Tibial nerve (tissue), 4 donors: Measurements from ENCODE around the gene EPS8L1.

Source experiments
- EP300 ChIP-seq, 2 donors: sonication (generic); formaldehyde crosslinking; IDR thresholded peaks; one replicate each; pipeline ENCODE4 v1.6.1; 2017; ENCODE audit warnings: antibody characterized with exemption in 2 of 2, mild to moderate bottlenecking in 1 of 2
- POLR2A ChIP-seq, 2 donors: fragments of 450-650 bp; IDR thresholded peaks; one replicate each; pipeline ENCODE4 v1.6.1; 2017; ENCODE audit warnings: antibody characterized with exemption in 2 of 2, mild to moderate bottlenecking in 2 of 2, moderate library complexity in 2 of 2
- TF ChIP-seq, protein P1 (sequence below), 5 experiments: fragments of 200-600 bp in 3 of 5; fragments of 450-650 bp in 2 of 5; sonication (generic) in 3 of 5; IDR thresholded peaks; one replicate each; pipeline ENCODE4 v1.5.1; 2016 to 2019; ENCODE audit warnings: antibody characterized with exemption in 5 of 5, mild to moderate bottlenecking in 3 of 5, moderate library complexity in 2 of 5

DNA sequence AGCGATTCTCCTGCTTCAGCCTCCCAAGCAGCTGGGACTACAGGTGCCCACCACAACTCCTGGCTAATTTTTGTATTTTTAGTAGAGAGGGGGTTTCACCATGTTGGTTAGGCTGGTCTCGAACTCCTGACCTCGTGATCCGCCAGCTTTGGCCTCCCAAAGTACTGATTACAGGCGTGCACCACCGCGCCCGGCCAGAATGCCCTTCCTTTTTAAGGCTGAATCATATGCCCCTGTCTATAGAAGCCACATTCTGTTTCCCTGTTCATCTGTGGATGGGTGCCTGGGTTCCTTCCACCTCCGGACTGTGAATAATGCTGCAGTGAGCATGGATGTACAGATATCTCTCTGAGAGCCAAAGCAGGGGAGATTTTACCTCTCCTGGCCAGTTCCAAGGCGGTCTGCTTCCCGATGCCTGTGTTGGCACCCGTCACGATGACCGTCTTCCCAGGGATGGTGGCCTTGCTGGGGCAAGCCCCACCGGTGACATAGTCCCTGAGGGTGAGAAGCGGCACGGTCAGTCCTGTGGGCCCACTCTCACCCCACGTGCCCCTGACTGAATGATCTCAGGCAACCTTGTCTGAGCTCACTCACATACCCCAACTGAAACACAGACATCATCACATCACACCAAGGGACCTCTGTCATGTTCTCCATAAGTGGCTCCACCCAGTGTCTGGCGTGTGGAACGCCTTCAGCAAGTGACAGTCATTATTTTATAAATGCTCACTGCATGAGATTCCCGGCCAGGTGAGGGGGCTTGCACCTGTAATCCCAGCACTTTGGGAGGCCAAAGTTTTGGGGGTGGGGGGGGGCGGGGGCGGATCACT, 16.7 kb upstream of the EPS8L1 start:
- TF ChIP-seq, protein P1, sequence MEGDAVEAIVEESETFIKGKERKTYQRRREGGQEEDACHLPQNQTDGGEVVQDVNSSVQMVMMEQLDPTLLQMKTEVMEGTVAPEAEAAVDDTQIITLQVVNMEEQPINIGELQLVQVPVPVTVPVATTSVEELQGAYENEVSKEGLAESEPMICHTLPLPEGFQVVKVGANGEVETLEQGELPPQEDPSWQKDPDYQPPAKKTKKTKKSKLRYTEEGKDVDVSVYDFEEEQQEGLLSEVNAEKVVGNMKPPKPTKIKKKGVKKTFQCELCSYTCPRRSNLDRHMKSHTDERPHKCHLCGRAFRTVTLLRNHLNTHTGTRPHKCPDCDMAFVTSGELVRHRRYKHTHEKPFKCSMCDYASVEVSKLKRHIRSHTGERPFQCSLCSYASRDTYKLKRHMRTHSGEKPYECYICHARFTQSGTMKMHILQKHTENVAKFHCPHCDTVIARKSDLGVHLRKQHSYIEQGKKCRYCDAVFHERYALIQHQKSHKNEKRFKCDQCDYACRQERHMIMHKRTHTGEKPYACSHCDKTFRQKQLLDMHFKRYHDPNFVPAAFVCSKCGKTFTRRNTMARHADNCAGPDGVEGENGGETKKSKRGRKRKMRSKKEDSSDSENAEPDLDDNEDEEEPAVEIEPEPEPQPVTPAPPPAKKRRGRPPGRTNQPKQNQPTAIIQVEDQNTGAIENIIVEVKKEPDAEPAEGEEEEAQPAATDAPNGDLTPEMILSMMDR (IDR thresholded peaks at IDR 0.05): no peak
- TF ChIP-seq EP300 (IDR thresholded peaks at IDR 0.05) (no peak), POLR2A (IDR thresholded peaks at IDR 0.05) (no peak)
